IMR-90 (cell line): ENCODE data around the gene ZNF580. TPM values are rescaled to one million over a fixed set of nuclear protein-coding genes. Genes with fewer than 3 reads are reported as not detected.

ENCODE experiments used
- ATAC-seq: fragments of 200-7000 bp; cut with Tn5 transposase; 2 replicates; pipeline ENCODE4 v1.9.1; 2020; ENCODE audit warnings: low read depth, mild to moderate bottlenecking, moderate library complexity
- BruUV-seq: library from RNA; stranded (reverse); fragments of 400-500 nt; replicated peaks from 2 replicates; lab custom pipeline; 2021; lab: Mats Ljungman, UMichigan
- CTCF ChIA-PET: fragments of 300-600 bp; formaldehyde crosslinking; extraction: SDS; loops from one replicate; lab custom pipeline; 2021; ENCODE audit warnings: antibody characterized with exemption; lab: Yijun Ruan, JAX
- POLR2A ChIA-PET: fragments of 300-600 bp; sonication (Branson Sonifier 250); formaldehyde crosslinking; loops from one replicate; lab custom pipeline; 2022; ENCODE audit warnings: antibody characterized with exemption; ENCODE audit not compliant: unreplicated experiment; lab: Charles Lee
- DNase-seq: peaks from one replicate; pipeline ENCODE4 v3.0.0; 2013
- H2AFZ ChIP-seq: replicated peaks from 2 replicates; pipeline ENCODE3; 2013; ENCODE audit warnings: low read length, mild to moderate bottlenecking; ENCODE audit not compliant: poor library complexity
- H2AK5ac ChIP-seq: 2 replicates; pipeline ENCODE4 v1.6.1; 2013; ENCODE audit warnings: low read depth, low read length, inconsistent platforms
- H2AK9ac ChIP-seq: replicated peaks from 2 replicates; pipeline ENCODE3; 2013; ENCODE audit warnings: mild to moderate bottlenecking, low read depth, low read length, moderate library complexity; ENCODE audit not compliant: poor library complexity
- H2BK120ac ChIP-seq: 2 replicates; pipeline ENCODE4 v1.6.1; 2013; ENCODE audit warnings: low read depth, low read length, inconsistent platforms
- H2BK15ac ChIP-seq: 3 replicates; pipeline ENCODE4 v1.6.1; 2013; ENCODE audit warnings: low read depth, low read length, inconsistent platforms
- H2BK20ac ChIP-seq: 2 replicates; pipeline ENCODE4 v1.6.1; 2013; ENCODE audit warnings: low read depth, mild to moderate bottlenecking, inconsistent platforms, low read length, moderate library complexity
- H2BK5ac ChIP-seq: 2 replicates; pipeline ENCODE4 v1.6.1; 2013; ENCODE audit warnings: mild to moderate bottlenecking, low read depth, low read length, inconsistent platforms; ENCODE audit not compliant: poor library complexity, severe bottlenecking
- H3K14ac ChIP-seq: replicated peaks from 2 replicates; pipeline ENCODE4 v1.6.1; 2013; ENCODE audit warnings: low read depth, low read length, inconsistent platforms
- H3K18ac ChIP-seq: 2 replicates; pipeline ENCODE4 v1.6.1; 2013; ENCODE audit warnings: low read depth, low read length, control low read depth
- H3K23ac ChIP-seq: 2 replicates; pipeline ENCODE4 v1.6.1; 2013; ENCODE audit warnings: low read depth, low read length, inconsistent platforms
- H3K27ac ChIP-seq: 2 replicates; pipeline ENCODE4 v1.5.1; 2013; ENCODE audit warnings: mild to moderate bottlenecking, control low read depth, low read length; ENCODE audit not compliant: insufficient read depth
- H3K27me3 ChIP-seq: 2 replicates; pipeline ENCODE4 v1.6.1; 2013; ENCODE audit warnings: low read length; ENCODE audit not compliant: control insufficient read depth, insufficient read depth
- H3K36me3 ChIP-seq: 2 replicates; pipeline ENCODE4 v1.6.1; 2013; ENCODE audit warnings: low read length, mixed read lengths; ENCODE audit not compliant: control insufficient read depth, insufficient read depth
- H3K4ac ChIP-seq: 2 replicates; pipeline ENCODE4 v1.6.1; 2013; ENCODE audit warnings: low read depth, low read length, inconsistent platforms
- H3K4me1 ChIP-seq: 2 replicates; pipeline ENCODE4 v1.6.1; 2013; ENCODE audit warnings: low read length, mixed read lengths; ENCODE audit not compliant: control insufficient read depth, insufficient read depth
- H3K4me2 ChIP-seq: 2 replicates; pipeline ENCODE4 v1.6.1; 2013; ENCODE audit warnings: low read depth, mild to moderate bottlenecking, control low read depth, low read length, moderate library complexity
- H3K4me3 ChIP-seq: 2 replicates; pipeline ENCODE4 v1.5.1; 2013; ENCODE audit warnings: low read depth, mild to moderate bottlenecking, control low read depth, low read length, moderate library complexity; ENCODE audit not compliant: insufficient read depth
- H3K56ac ChIP-seq: 2 replicates; pipeline ENCODE4 v1.6.1; 2013; ENCODE audit warnings: low read length, inconsistent platforms; ENCODE audit not compliant: insufficient read depth; ENCODE audit errors: extremely low read depth
- H3K79me1 ChIP-seq, 2 experiments: 2 replicates each; pipeline ENCODE4 v1.6.1; 2013; ENCODE audit warnings: low read length in 2 of 2, inconsistent platforms in 1 of 2, low read depth in 1 of 2
- H3K9ac ChIP-seq: 2 replicates; pipeline ENCODE4 v1.6.1; 2013; ENCODE audit warnings: low read depth, low read length, control low read depth
- H3K9me1 ChIP-seq: 2 replicates; pipeline ENCODE4 v1.6.1; 2013; ENCODE audit warnings: low read length, inconsistent platforms; ENCODE audit not compliant: insufficient read depth
- H3K9me3 ChIP-seq: 2 replicates; pipeline ENCODE4 v1.6.1; 2013; ENCODE audit warnings: low read length; ENCODE audit not compliant: control insufficient read depth, insufficient read depth
- H4K20me1 ChIP-seq: 2 replicates; pipeline ENCODE4 v1.6.1; 2013; ENCODE audit warnings: low read length, inconsistent platforms; ENCODE audit not compliant: insufficient read depth
- H4K5ac ChIP-seq: 2 replicates; pipeline ENCODE4 v1.6.1; 2013; ENCODE audit warnings: mild to moderate bottlenecking, low read depth, low read length, control low read depth
- H4K8ac ChIP-seq, 2 experiments: 2 replicates each; pipeline ENCODE4 v1.6.1; 2013; ENCODE audit warnings: low read depth in 2 of 2, low read length in 2 of 2, control low read depth in 1 of 2, inconsistent platforms in 1 of 2
- H4K91ac ChIP-seq: 2 replicates; pipeline ENCODE4 v1.6.1; 2013; ENCODE audit warnings: low read depth, low read length, inconsistent platforms; ENCODE audit not compliant: insufficient read depth
- BHLHE40 ChIP-seq: fragments of 150-350 bp; IDR thresholded peaks from 2 replicates; pipeline ENCODE4 v1.6.1; 2016; ENCODE audit warnings: mild to moderate bottlenecking, low read depth, low read length
- CEBPB ChIP-seq: IDR thresholded peaks from 2 replicates; pipeline ENCODE4 v1.6.1; 2012; ENCODE audit warnings: low read depth, low read length, improper control_type of control experiment
- CHD1 ChIP-seq: IDR thresholded peaks from 2 replicates; pipeline ENCODE4 v1.6.1; 2012; ENCODE audit warnings: low read depth, low read length, improper control_type of control experiment
- FOS ChIP-seq: fragments of 150-350 bp; IDR thresholded peaks from 2 replicates; pipeline ENCODE4 v1.6.1; 2016; ENCODE audit warnings: low read depth, low read length
- MAFK ChIP-seq: IDR thresholded peaks from 2 replicates; pipeline ENCODE4 v1.6.1; 2012; ENCODE audit warnings: low read depth, low read length, improper control_type of control experiment
- MAZ ChIP-seq: IDR thresholded peaks from 2 replicates; pipeline ENCODE4 v1.6.1; 2012; ENCODE audit warnings: low read depth, mild to moderate bottlenecking, low read length, improper control_type of control experiment, moderate library complexity, borderline replicate concordance
- MXI1 ChIP-seq: IDR thresholded peaks from 2 replicates; pipeline ENCODE4 v1.6.1; 2012; ENCODE audit warnings: low read depth, mild to moderate bottlenecking, low read length, moderate library complexity, borderline replicate concordance
- NFE2L2 ChIP-seq: fragments of 150-350 bp; IDR thresholded peaks from 2 replicates; pipeline ENCODE4 v1.6.1; 2016; ENCODE audit warnings: low read depth, mild to moderate bottlenecking, low read length
- POLR2A ChIP-seq: IDR thresholded peaks from 2 replicates; pipeline ENCODE4 v1.6.1; 2012; ENCODE audit warnings: mild to moderate bottlenecking, low read depth, low read length
- RAD21 ChIP-seq: IDR thresholded peaks from 2 replicates; pipeline ENCODE4 v1.6.1; 2012; ENCODE audit warnings: low read length, improper control_type of control experiment
- RCOR1 ChIP-seq: IDR thresholded peaks from 2 replicates; pipeline ENCODE4 v1.6.1; 2012; ENCODE audit warnings: mild to moderate bottlenecking, low read length, improper control_type of control experiment; ENCODE audit not compliant: insufficient replicate concordance
- RFX5 ChIP-seq: IDR thresholded peaks from 2 replicates; pipeline ENCODE4 v1.8.0; 2012; ENCODE audit warnings: low read depth, mild to moderate bottlenecking, low read length, moderate library complexity
- SMC3 ChIP-seq: fragments of 150-350 bp; IDR thresholded peaks from 2 replicates; pipeline ENCODE4 v1.6.1; 2016; ENCODE audit warnings: low read depth, mild to moderate bottlenecking, antibody characterized with exemption, low read length, moderate library complexity
- WGBS, 2 experiments: methylation state at CpG; one replicate each; pipeline versions ENCODE4 v1.1.5 to v1.1.7; 2013; ENCODE audit warnings: missing lambda C conversion rate in 2 of 2; ENCODE audit not compliant: insufficient read length in 1 of 2; ENCODE audit errors: extremely low coverage in 2 of 2; 5-methylcytosine and 5-hydroxymethylcytosine counted together
- dilution Hi-C: fragments of 300-500 bp; cut with HindIII; formaldehyde crosslinking; loops from one replicate; pipeline ENCODE4 v1.14.3; 2018; ENCODE audit warnings: low sequenced_read_pairs; ENCODE audit not compliant: unreplicated experiment
- in situ Hi-C: fragments of 300-500 bp; cut with MboI; formaldehyde crosslinking; loops from 3 replicates; pipeline ENCODE4 v1.14.3; 2019; ENCODE audit warnings: low sequenced_read_pairs, inconsistent platforms, mixed read lengths
- intact Hi-C: fragments of 100-400 bp; cut with micrococcal nuclease; formaldehyde crosslinking; loops from 2 replicates; pipeline ENCODE4 v1.10.0; 2022
- polyA plus RNA-seq, 3 experiments: library from polyadenylated mRNA; depleted of rRNA; stranded (reverse); fragments of >200 nt; gene quantifications; 2 replicates each; pipeline ENCODE4 v1.2.3, GENCODE V29; 2012; ENCODE audit warnings: low replicate concordance in 1 of 3
- total RNA-seq: library from RNA; depleted of rRNA; stranded (reverse); fragments of >200 nt; gene quantifications from 2 replicates; pipeline ENCODE4 v1.2.3, GENCODE V29; 2012
- TF ChIP-seq, protein P1 (sequence below): conservative IDR thresholded peaks from 2 replicates; pipeline ENCODE4 v1.5.1; 2012; ENCODE audit warnings: mild to moderate bottlenecking, low read depth, low read length, improper control_type of control experiment
- TF ChIP-seq, protein P2 (sequence below): fragments of 150-350 bp; IDR thresholded peaks from 2 replicates; pipeline ENCODE4 v1.6.1; 2017; ENCODE audit warnings: mild to moderate bottlenecking, antibody characterized with exemption, low read length, low read depth
- TF ChIP-seq, protein P3 (sequence below): fragments of 150-350 bp; IDR thresholded peaks from 2 replicates; pipeline ENCODE4 v1.6.1; 2016; ENCODE audit warnings: low read depth, mild to moderate bottlenecking, low read length, moderate library complexity, borderline replicate concordance

Gene ZNF580
- total and polyA plus RNA-seq, 2 of the 4 experiments (the other 2 are of a cell fraction): 1.4 to 36.9 TPM

DNA sequence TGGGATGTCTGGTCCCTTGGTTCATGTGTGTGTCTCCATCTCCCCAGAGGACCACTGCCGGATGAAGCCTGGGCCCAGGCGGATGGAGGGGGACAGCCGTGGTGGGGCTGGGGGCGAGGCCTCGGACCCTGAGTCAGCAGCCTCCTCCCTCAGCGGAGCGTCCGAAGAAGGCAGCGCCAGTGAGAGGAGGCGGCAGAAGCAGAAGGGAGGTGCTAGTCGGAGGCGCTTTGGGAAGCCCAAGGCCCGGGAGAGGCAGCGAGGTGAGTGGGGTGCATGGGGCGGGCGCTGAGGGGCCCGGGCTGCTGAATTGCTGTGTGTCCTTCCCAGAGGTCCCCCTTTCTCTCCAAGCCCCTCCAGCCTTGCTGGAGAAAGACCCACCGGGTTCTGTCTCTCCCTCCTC lies 10.4 kb downstream of the ZNF580 start:
- H3K9ac ChIP-seq: no peak overlapping the region
- no peak overlapping the region for H2AFZ ChIP-seq
- intact Hi-C loops (no loop called here), dilution Hi-C loops (no loop called here), in situ Hi-C loops (loop anchor here (25.0 kb wide), 2 partner anchors 1189 to 1514 kb away; partner anchors contain the start of genes CDC42EP5, CNOT3 and LENG9)
- no peaks in the 10 kb centered on the region for H3K9me1 ChIP-seq
- H3K56ac ChIP-seq: no peak overlapping the region
- no peaks in the 10 kb centered on the region for H3K27me3 ChIP-seq
- BruUV-seq: no TSS peak
- H3K14ac ChIP-seq: no peak overlapping the region
- 94% methylated on average over 2 of the region's 18 CpGs; no CpG with 5 or more reads in 1 of the 2 experiments for WGBS, 2 experiments
- H3K4me1 ChIP-seq: peaks cover 5% of the 10 kb centered on the region
- H2BK15ac ChIP-seq: no peak overlapping the region
- H3K4me2 ChIP-seq: no peak overlapping the region
- CTCF ChIA-PET: no interaction called here
- H3K36me3 ChIP-seq: peaks cover 8% of the 10 kb centered on the region
- H2AK9ac ChIP-seq: no peak overlapping the region
- H3K4ac ChIP-seq: no peak overlapping the region
- no peak overlapping the region for H4K8ac ChIP-seq
- TF ChIP-seq FOS (no peak), CHD1 (no peak), NFE2L2 (no peak), POLR2A (no peak), BHLHE40 (no peak), RCOR1 (no peak), MAZ (no peak), MXI1 (no peak), MAFK (no peak), RAD21 (no peak), SMC3 (no peak), CEBPB (no peak), RFX5 (no peak)
- TF ChIP-seq, protein P1, sequence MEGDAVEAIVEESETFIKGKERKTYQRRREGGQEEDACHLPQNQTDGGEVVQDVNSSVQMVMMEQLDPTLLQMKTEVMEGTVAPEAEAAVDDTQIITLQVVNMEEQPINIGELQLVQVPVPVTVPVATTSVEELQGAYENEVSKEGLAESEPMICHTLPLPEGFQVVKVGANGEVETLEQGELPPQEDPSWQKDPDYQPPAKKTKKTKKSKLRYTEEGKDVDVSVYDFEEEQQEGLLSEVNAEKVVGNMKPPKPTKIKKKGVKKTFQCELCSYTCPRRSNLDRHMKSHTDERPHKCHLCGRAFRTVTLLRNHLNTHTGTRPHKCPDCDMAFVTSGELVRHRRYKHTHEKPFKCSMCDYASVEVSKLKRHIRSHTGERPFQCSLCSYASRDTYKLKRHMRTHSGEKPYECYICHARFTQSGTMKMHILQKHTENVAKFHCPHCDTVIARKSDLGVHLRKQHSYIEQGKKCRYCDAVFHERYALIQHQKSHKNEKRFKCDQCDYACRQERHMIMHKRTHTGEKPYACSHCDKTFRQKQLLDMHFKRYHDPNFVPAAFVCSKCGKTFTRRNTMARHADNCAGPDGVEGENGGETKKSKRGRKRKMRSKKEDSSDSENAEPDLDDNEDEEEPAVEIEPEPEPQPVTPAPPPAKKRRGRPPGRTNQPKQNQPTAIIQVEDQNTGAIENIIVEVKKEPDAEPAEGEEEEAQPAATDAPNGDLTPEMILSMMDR: no peak
- TF ChIP-seq, protein P2, sequence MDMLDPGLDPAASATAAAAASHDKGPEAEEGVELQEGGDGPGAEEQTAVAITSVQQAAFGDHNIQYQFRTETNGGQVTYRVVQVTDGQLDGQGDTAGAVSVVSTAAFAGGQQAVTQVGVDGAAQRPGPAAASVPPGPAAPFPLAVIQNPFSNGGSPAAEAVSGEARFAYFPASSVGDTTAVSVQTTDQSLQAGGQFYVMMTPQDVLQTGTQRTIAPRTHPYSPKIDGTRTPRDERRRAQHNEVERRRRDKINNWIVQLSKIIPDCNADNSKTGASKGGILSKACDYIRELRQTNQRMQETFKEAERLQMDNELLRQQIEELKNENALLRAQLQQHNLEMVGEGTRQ: no peak
- TF ChIP-seq, protein P3, sequence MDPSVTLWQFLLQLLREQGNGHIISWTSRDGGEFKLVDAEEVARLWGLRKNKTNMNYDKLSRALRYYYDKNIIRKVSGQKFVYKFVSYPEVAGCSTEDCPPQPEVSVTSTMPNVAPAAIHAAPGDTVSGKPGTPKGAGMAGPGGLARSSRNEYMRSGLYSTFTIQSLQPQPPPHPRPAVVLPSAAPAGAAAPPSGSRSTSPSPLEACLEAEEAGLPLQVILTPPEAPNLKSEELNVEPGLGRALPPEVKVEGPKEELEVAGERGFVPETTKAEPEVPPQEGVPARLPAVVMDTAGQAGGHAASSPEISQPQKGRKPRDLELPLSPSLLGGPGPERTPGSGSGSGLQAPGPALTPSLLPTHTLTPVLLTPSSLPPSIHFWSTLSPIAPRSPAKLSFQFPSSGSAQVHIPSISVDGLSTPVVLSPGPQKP: no peak
- ATAC-seq: no peak
- no peak overlapping the region for H3K4me3 ChIP-seq
- H2BK20ac ChIP-seq: no peak overlapping the region
- peaks cover 14 to 24% of the 10 kb centered on the region in 2 experiments; a peak in 3 of 4 replicates for H3K79me1 ChIP-seq
- POLR2A ChIA-PET: no interaction called here
- H4K20me1 ChIP-seq: peaks cover 17% of the 10 kb centered on the region
- H3K27ac ChIP-seq: no peak overlapping the region
- no peak overlapping the region for H3K18ac ChIP-seq
- no peak overlapping the region for H3K23ac ChIP-seq
- no peak overlapping the region for H4K5ac ChIP-seq
- no peak for DNase-seq
- no peak overlapping the region for H4K91ac ChIP-seq
- no peak overlapping the region for H2BK120ac ChIP-seq
- H3K9me3 ChIP-seq: no peaks in the 10 kb centered on the region
- no peak overlapping the region for H2AK5ac ChIP-seq
- no peak overlapping the region for H2BK5ac ChIP-seq
